SU-DHL-6 (cell line): ENCODE data around the gene SUMO2.

Source experiments
- CTCF ChIP-seq: fragments of 200-600 bp; sonication (generic); IDR thresholded peaks from one replicate; pipeline ENCODE4 v1.5.1; 2017; ENCODE audit warnings: antibody characterized with exemption, mild to moderate bottlenecking, low read length, moderate library complexity; ENCODE audit not compliant: insufficient read depth, poor library complexity, severe bottlenecking
- EZH2phosphoT487 ChIP-seq: fragments of 200-600 bp; sonication (generic), shearing (Covaris generic); conservative IDR thresholded peaks from 2 replicates; pipeline ENCODE4 v1.6.1; 2018; ENCODE audit warnings: mild to moderate bottlenecking, antibody characterized with exemption, low read length, moderate library complexity, mixed read lengths

GRCh38 chr17:75128694-75129505 lies 53.9 kb downstream of the SUMO2 start:
- TF ChIP-seq CTCF (no peak), EZH2phosphoT487 (no peak)
